Loucy (cell line): Measurements from ENCODE around the gene CEP152.

ENCODE experiments used
- H2AFZ ChIP-seq: fragments of 200-600 bp; sonication (generic); 2 replicates; pipeline ENCODE4 v1.6.0; 2016; ENCODE audit warnings: antibody characterized with exemption, mild to moderate bottlenecking, low read length, moderate library complexity
- H3F3A ChIP-seq: fragments of 200-600 bp; 2 replicates; pipeline ENCODE4 v1.6.0; 2016; ENCODE audit warnings: antibody characterized with exemption, low read depth, mild to moderate bottlenecking
- H3K27me3 ChIP-seq: fragments of 200-600 bp; sonication (generic); 2 replicates; pipeline ENCODE4 v1.6.1; 2014; ENCODE audit warnings: low read length, mild to moderate bottlenecking; ENCODE audit not compliant: insufficient read depth, poor library complexity, severe bottlenecking
- H3K36me3 ChIP-seq: fragments of 200-600 bp; sonication (generic); 2 replicates; pipeline ENCODE4 v1.6.1; 2016; ENCODE audit warnings: low read length; ENCODE audit not compliant: insufficient read depth
- H3K4me1 ChIP-seq: fragments of 200-600 bp; sonication (generic); 2 replicates; pipeline ENCODE4 v1.5.1; 2014; ENCODE audit warnings: low read length, mild to moderate bottlenecking; ENCODE audit not compliant: insufficient read depth, poor library complexity, severe bottlenecking
- H3K4me2 ChIP-seq: fragments of 200-600 bp; sonication (generic); 2 replicates; pipeline ENCODE4 v1.6.0; 2014; ENCODE audit warnings: antibody characterized with exemption, low read length, low read depth, mild to moderate bottlenecking; ENCODE audit not compliant: poor library complexity, severe bottlenecking
- H3K4me3 ChIP-seq: fragments of 200-600 bp; sonication (generic); 2 replicates; pipeline ENCODE4 v1.5.1; 2014; ENCODE audit warnings: low read length, mild to moderate bottlenecking, mixed read lengths; ENCODE audit not compliant: poor library complexity, severe bottlenecking
- H3K79me2 ChIP-seq: fragments of 200-600 bp; sonication (generic); 2 replicates; pipeline ENCODE4 v1.6.1; 2014; ENCODE audit warnings: low read length; ENCODE audit not compliant: insufficient read depth
- H3K9ac ChIP-seq: fragments of 200-600 bp; sonication (generic); 2 replicates; pipeline ENCODE4 v1.6.0; 2014; ENCODE audit warnings: mild to moderate bottlenecking, low read depth, low read length, moderate library complexity; ENCODE audit not compliant: poor library complexity, severe bottlenecking
- H3K9me2 ChIP-seq: fragments of 200-600 bp; sonication (generic); replicated peaks from 2 replicates; pipeline ENCODE4 v1.6.1; 2016; ENCODE audit warnings: low read depth, low read length, mixed read lengths
- H3K9me3 ChIP-seq: fragments of 200-600 bp; sonication (generic); 2 replicates; pipeline ENCODE4 v1.6.1; 2014; ENCODE audit warnings: mild to moderate bottlenecking, antibody characterized with exemption, low read length, low read depth; ENCODE audit not compliant: insufficient read depth
- H4K20me1 ChIP-seq: fragments of 200-600 bp; sonication (generic); 2 replicates; pipeline ENCODE4 v1.6.0; 2014; ENCODE audit warnings: antibody characterized with exemption, low read length, mild to moderate bottlenecking; ENCODE audit not compliant: insufficient read depth, poor library complexity, severe bottlenecking
- CTCF ChIP-seq: fragments of 200-600 bp; sonication (generic); conservative IDR thresholded peaks from 2 replicates; pipeline ENCODE4 v1.5.1; 2014; ENCODE audit warnings: mild to moderate bottlenecking, antibody characterized with exemption, low read length
- EZH2phosphoT487 ChIP-seq: fragments of 200-600 bp; IDR thresholded peaks from 2 replicates; pipeline ENCODE4 v1.6.1; 2018; ENCODE audit warnings: antibody characterized with exemption, mild to moderate bottlenecking, moderate library complexity, borderline replicate concordance

CEP152 gene

GRCh38 chr15:48705381-48705780 lies 105.5 kb downstream of the CEP152 start:
- no peaks in the 10 kb centered on the region for H3K9me2 ChIP-seq
- no peaks in the 10 kb centered on the region for H4K20me1 ChIP-seq
- no peak for TF ChIP-seq EZH2phosphoT487
- no peak for TF ChIP-seq CTCF

GRCh38 chr15:48703544-48703943 lies 107.3 kb downstream of the CEP152 start:
- no peak overlapping the region for H3K9ac ChIP-seq
- H3K36me3 ChIP-seq: no peaks in the 10 kb centered on the region
- no peak overlapping the region for H3K4me2 ChIP-seq
- no peaks in the 10 kb centered on the region for H4K20me1 ChIP-seq
- H3K4me1 ChIP-seq: no peaks in the 10 kb centered on the region
- no peaks in the 10 kb centered on the region for H3K9me2 ChIP-seq
- no peak overlapping the region for H3K4me3 ChIP-seq
- no peaks in the 10 kb centered on the region for H3F3A ChIP-seq
- H3K27me3 ChIP-seq: no peaks in the 10 kb centered on the region
- H3K9me3 ChIP-seq: no peaks in the 10 kb centered on the region; the same call in 1 of the 2 replicates
- TF ChIP-seq EZH2phosphoT487 (no peak), CTCF (no peak)
- H3K79me2 ChIP-seq: no peaks in the 10 kb centered on the region
- H2AFZ ChIP-seq: no peak overlapping the region

More at GRCh38 chr15:48705381-48705780, 105.5 kb downstream of the CEP152 start:
- Histone ChIP-seq H3K9ac (no peak overlapping the region), H3K4me2 (no peak overlapping the region), H3K4me1 (no peaks in the 10 kb centered on the region), H3K79me2 (no peaks in the 10 kb centered on the region), H3K4me3 (no peak overlapping the region), H3F3A (no peaks in the 10 kb centered on the region), H3K9me3 (no peaks in the 10 kb centered on the region; the same call in 1 of the 2 replicates), H3K27me3 (no peaks in the 10 kb centered on the region), H3K36me3 (no peaks in the 10 kb centered on the region), H2AFZ (no peak overlapping the region)

- no peaks in the 10 kb centered on the region for H3K9me2 ChIP-seq
- no peaks in the 10 kb centered on the region for H4K20me1 ChIP-seq
- no peak overlapping the region for H3K9ac ChIP-seq
- H2AFZ ChIP-seq: no peak overlapping the region
- H3F3A ChIP-seq: no peaks in the 10 kb centered on the region
- H3K9me3 ChIP-seq: no peaks in the 10 kb centered on the region; the same call in 1 of the 2 replicates
- TF ChIP-seq CTCF (no peak), EZH2phosphoT487 (no peak)
- no peak overlapping the region for H3K4me2 ChIP-seq
- H3K79me2 ChIP-seq: no peaks in the 10 kb centered on the region
- no peaks in the 10 kb centered on the region for H3K27me3 ChIP-seq
- no peaks in the 10 kb centered on the region for H3K36me3 ChIP-seq
- no peak overlapping the region for H3K4me3 ChIP-seq
- no peaks in the 10 kb centered on the region for H3K4me1 ChIP-seq
These were observed 108.2 kb downstream of the CEP152 start for GRCh38 chr15:48702569-48703236.
